GM21390 (cell line): Measurements from ENCODE around the gene ANKHD1.
"Not testable (repeated sequence)": the region's sequence is repeated elsewhere in the genome, so short reads cannot be mapped to it uniquely, and the experiment has no call there.

Source experiments
- ATAC-seq: cut with Tn5 transposase; IDR thresholded peaks from one replicate; pipeline ENCODE4 v1.9.1; 2021; ENCODE audit not compliant: unreplicated experiment

Gene ANKHD1

GRCh38 chr5:140579188-140579747 is 177.6 kb downstream of the ANKHD1 start:
- not testable (repeated sequence) for ATAC-seq

GRCh38 chr5:140587495-140587894 is 185.9 kb downstream of the ANKHD1 start:
- no peak for ATAC-seq

- ATAC-seq = no peak
Measured at GRCh38 chr5:140588311-140589070, 186.9 kb downstream of the ANKHD1 start.
